ENCODE results near the gene APOLD1.
"Not testable (repeated sequence)": the region's sequence is repeated elsewhere in the genome, so short reads cannot be mapped to it uniquely, and the experiment has no call there.

The APOLD1 gene

DNA sequence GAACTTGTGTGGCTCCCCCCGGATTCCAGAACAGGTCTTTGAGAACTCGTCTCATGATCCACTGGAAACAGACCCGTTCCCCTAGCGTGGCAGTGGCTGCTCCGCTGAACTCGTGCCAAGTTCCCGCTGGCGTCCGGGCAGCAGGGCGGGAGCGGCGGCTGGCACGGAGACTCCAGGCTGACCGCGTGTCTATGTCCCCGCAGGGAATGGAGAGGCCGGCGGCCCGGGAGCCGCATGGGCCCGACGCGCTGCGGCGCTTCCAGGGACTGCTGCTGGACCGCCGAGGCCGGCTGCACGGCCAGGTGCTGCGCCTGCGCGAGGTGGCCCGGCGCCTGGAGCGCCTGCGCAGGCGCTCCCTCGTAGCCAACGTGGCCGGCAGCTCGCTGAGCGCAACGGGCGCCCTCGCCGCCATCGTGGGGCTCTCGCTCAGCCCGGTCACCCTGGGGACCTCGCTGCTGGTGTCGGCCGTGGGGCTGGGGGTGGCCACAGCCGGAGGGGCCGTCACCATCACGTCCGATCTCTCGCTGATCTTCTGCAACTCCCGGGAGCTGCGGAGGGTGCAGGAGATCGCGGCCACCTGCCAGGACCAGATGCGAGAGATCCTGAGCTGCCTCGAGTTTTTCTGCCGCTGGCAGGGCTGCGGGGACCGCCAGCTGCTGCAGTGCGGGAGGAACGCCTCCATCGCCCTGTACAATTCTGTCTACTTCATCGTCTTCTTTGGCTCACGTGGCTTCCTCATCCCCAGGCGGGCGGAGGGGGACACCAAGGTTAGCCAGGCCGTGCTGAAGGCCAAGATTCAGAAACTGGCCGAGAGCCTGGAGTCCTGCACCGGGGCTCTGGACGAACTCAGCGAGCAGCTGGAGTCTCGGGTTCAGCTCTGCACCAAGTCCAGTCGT lies 1.5 kb downstream of the APOLD1 start:
- DNase-seq (ENCODE audit: low read depth, low spot score): no peak

DNA sequence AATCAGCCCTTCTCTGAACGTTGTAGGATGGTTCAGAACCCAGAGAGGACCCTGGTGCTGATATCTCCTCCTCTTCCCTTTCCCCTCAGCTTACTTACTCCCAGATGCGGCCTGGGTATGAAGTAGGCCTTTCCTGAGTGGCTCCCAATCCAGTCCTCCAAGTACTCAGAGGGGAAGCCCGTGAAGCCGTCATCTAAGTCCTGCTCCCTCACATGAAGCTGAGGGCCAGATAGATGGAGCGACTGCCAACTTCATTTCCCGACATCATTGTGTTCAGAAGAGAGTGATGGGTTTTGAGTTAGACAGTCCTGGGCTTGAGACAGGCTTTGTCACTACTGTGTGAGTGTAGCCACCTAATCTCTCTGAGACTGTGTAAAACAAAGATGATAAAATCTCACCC lies 2.7 kb downstream of the APOLD1 start:
- DNase-seq (ENCODE audit: low read depth, low spot score): no peak

DNA sequence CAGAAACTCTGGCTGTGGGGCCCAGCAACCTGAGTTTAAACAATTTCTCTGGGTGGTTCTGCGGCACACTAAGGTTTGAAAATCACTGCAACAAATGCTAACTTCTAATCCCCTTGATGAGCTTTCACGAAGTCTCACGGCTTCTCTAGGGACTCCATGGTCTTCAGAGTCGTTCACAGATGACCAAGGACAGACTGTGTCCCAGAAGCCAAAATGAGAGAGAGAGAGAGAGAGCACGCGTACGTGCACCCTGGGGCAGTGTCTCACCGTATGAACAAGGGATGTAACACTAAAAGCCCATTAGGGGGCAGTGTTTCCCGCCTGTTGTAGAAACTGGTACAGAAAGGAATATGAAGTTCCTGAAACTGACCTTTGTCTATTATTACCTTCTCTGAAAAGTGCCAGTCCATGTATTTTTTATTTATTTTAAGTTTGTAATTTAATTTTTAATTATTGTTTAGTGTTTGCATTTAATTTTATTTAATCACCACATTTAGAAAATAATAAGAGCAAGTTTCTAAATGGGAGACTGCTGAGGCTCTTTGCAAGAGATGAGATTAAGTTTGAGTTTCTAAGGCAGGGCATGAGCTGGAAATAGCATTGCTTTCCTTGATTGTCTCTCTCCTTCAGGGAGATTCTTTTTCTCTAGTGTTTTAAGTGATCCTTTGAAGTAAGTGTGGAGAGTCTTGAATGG lies 3.4 kb downstream of the APOLD1 start:
- peak; percentile 48 for DNase-seq (ENCODE audit: low read depth, low spot score)

DNA sequence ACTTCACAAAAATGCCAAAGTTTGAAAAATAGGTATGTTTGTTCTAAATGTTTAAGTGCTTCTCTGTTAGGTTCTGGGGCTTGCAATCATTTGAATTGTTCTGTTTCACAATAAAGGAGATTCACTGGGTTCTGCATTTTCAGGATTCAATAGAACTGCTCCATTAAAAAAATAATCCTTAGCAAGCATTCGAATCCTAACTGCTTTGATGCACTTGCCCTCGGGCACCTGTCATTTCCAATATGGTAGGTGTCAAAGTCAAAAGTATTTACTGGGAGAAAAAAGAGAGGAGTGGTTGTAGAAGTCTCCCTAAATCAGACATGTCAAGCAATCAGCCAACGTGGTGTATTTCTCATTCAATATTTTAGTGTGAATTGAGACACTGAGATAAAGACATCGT lies 5.5 kb downstream of the APOLD1 start:
- no peak for DNase-seq (ENCODE audit: low read depth, low spot score)

DNA sequence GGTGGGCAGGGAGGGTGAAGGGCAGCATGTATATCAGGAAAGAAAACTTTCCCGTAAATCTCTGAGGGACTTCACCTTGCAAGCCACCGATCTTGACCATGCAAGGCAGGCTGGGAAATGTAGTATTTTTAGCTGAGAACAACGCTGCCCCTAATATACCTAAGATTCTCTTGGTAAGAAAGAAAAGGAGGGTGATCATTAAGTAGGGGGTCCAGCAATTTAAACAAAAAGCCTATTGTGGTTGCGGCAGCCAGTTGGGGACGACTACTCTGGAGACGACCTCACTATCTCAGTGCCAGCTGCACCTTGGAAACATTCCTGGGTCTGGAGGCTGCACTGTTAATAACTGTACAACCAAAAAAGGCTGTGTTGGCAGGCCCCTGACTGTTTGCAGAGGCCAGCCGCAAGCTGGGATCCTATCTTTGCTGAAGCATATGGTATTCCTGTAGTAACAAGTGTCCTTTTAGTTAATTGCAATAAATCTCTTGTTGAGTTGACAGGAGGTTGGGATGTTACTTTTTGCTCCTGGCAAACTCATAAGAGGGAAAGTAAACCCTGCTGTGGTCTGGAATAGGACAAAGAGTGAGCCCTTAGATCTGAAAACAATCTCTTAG lies 6.4 kb downstream of the APOLD1 start:
- no peak for DNase-seq (ENCODE audit: low read depth, low spot score)

DNA sequence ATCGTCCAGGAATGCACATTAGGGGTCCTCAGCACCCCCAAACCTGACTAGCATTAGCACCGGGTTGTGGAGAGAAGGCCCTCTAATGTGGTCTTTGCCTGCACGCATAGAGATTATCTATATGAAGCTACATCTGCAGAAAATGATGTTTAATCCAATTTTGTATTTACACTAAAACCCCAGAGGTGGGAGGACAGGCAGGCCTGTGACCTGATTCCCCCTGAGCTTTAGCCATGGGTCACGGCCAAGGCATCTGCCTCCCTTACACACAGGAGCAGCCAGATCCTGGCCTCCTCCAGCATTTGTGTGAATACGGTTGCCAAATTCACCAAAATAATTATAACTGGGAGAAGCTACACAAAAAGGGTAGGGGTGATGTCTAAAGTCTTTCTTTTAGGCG lies 7.0 kb downstream of the APOLD1 start:
- DNase-seq (ENCODE audit: low read depth, low spot score): no peak

DNA sequence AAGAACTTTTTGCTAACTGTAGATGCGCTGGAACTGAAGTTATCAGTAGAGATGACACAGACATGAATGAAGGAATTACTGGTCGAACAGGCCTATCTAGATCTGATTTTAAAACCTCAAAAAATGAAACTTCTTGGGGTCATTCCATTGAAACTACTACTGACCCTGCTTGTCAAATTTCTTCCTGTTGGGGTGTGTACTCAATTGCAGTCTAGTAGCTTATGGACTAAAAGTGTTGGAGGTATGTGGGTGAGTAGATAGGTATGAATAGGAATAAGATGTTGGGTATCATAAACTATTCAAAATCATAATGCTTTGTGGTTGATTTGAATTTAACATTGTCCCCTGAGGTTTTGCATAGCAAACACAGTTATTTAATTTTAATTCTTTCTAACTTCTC lies 9.2 kb downstream of the APOLD1 start:
- DNase-seq (ENCODE audit: low read depth, low spot score): no peak

DNA sequence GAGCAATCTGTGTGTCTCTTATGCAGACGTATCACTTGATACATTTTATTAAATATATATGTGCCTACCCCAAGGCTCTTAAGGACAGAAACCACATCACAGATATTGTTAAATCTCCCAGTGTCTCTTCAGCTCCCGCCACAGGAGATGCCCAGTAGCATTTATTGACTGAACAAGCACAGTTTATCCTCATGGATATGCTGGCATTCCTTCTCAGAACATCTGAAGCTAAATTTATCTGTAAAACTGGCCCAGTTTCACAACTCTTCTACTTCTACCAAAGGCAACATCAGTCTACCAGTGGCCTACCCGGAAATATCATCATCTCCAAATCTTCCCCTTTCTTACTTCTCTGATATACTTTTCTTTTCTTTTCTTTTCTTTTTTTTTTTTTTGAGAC lies 10.7 kb downstream of the APOLD1 start:
- no peak for DNase-seq (ENCODE audit: low read depth, low spot score)

DNA sequence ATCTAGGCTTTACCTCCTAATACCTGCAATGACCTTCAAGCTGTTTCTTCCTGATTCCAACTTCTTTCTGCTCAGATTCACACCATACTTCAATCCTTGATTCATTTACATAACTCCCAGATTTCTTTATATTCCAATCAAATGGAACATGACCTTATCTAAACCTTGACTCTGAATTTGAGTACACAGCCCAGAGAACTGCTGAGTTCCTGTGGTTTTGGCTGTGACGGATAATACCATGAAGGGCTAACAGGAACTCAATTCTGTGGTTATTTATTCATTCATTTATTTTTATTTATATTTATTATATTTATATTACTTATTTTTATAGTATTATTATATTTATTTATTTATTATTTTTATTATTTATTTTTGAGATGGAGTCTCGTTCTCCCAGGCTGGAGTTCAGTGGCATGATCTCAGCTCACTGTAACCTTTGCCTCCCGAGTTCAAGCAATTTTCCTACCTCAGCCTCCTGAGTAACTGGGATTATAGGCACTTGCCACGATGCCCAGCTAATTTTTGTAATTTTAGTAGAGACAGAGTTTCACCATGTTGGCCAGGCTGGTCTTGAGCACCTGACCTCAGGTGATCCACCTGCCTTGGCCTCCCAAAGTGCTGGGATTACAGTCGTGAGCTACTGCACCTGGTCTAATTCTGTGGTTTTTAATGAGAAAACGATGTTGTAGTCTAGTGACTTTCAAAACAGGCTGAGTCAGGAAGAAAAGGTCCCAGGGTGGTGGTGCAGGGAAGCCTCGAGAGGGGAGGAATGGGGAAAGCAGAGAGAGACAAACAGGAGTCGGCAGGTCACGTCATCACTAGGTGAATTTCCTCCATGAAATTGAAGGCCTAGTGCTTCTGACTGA lies 11.7 kb downstream of the APOLD1 start:
- no peak for DNase-seq (ENCODE audit: low read depth, low spot score)

DNA sequence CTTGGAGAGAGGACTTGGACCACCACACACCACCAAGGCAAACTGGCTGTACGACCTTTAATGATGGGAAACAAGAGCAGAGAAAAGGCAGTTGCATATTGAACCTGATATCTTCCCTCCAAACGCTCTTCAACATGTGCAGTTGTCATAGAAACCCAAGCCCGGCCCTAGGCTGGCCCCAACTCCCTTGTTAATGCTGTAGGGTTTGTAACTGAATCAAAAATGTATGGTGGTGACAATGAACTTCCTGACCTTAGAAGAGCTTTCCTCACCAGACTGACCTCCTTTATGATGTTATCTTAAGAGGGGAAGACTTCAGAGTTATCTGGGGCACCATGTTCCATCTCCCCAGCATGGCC lies 12.3 kb downstream of the APOLD1 start:
- no peak for DNase-seq (ENCODE audit: low read depth, low spot score)

DNA sequence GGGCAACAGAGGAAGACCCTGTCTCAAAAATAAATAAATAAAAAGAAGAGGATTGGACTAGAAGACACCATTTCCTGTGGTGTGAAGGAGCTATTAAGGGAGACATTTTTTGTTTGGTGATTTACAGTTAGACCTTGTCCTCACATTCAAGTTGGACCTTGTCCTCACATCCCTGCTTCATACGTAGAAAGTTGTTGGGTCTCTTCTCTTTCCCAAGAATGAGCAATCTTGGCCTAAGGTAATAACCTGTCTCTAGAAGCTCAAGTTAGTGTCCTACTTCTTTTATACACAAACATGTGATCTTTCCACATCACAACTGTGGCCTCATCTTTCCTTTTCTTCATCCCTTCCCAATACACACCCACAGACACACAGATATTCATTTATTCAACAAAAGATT lies 13.0 kb downstream of the APOLD1 start:
- no peak for DNase-seq (ENCODE audit: low read depth, low spot score)

DNA sequence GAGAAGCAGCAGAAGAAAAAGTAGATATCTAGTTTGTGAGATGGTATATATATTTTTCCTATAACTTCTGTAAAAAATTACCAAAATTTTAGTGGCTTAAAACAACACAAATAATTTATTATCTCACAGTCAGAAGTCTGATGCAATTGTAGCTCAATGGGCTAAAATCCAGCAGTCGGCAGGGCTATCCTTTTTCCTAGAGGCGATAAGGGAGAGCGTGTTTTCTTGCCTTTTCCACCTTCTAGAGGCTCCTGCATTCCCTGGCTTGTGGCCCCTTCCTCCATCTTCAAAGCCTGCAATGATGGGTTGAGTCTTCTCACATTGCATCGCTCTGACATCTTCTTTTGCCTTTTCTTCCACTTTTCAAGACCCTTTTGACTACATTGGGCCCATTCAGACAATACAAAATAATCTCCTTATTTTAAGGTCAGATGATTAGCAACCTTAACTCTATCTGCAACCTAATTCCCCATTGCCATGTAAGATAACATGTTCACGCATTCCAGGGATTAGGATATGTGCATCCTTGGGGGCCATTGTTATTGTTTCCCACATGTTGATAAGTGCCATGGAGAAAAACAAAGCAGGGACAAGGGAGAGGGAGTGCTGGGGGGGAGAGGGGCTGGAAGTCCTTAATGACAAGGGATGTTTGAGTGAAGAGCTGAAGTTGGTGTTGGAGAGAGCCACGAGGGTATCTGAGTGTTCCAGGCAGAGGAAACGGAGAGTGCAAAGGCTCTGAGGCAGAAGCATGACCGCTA lies 13.9 kb downstream of the APOLD1 start:
- DNase-seq (ENCODE audit: low read depth, low spot score): no peak

DNA sequence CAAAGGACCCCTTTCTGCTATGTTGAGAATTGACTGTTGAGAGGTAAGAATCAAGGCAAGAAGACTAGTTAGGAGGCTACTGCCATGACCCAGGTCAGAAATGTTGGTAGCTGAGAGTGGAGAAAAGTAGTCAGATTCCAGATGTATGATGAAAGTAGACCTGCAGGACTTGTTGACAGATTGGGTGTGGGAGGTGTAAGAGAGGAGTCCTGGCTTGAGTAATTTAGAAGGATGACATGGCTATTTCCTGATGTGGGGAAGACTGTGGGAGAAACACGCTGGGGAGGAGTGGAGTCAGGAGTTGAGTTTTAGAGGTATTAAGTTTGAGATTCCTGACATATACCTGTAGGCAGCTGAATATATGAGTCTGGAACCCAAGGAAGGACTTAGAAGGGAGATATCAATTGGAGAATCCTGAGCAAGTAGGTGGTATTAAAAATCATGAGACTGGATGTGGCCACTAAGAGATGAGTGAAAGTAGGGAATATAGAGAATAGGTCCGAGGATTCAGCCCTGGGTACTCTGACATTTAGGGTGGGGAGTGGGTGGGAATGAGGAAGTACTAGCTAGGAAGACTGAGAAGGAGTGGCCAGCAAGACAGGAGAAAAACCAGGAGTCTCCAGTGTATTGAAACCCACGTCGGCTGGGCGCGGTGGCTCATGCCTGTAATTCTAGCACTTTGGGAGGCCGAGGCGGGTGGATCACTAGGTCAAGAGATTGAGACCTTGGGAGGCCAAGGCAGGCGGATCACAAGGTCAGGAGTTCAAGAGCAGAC lies 15.1 kb downstream of the APOLD1 start:
- no peak for DNase-seq (ENCODE audit: low read depth, low spot score)

DNA sequence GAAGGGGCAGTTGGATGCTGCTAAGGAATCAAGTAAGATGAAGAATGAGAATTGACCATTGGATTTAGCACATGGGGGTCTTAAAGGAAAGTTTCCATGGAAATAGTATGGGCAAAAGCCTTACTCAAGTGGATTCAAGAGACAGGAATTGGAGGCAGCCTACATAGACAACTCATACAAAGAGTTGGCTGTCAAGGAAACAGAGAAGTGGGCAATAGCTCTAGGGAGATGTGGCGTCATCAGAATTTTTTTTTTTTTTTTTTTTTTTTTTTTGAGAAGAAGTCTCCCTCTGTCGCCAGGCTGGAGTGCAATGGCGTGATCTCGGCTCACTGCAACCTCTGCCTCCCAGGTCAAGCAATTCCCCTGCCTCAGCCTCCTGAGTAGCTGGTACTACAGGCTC lies 16.2 kb downstream of the APOLD1 start:
- not testable (repeated sequence) for DNase-seq (ENCODE audit: low read depth, low spot score)

DNA sequence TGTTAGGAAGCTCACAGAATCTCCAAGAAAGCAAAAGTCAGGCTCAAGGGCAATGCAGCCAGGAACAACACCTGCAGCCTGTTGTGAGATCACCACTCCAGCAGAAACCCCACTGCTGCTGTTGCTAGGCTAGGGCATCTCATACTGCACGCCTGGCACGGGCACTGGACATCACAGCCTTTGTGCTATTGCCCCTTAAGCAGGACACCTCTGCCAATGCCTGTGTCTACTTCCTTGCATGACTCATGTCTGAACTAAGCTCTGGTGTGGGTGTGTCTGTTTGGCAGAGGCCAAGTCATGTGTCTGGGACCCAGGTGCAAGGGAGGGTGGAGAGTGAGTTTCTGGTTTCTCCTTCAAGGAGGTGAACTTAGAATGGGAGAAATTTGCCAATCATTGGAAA lies 17.7 kb downstream of the APOLD1 start:
- DNase-seq (ENCODE audit: low read depth, low spot score): no peak

DNA sequence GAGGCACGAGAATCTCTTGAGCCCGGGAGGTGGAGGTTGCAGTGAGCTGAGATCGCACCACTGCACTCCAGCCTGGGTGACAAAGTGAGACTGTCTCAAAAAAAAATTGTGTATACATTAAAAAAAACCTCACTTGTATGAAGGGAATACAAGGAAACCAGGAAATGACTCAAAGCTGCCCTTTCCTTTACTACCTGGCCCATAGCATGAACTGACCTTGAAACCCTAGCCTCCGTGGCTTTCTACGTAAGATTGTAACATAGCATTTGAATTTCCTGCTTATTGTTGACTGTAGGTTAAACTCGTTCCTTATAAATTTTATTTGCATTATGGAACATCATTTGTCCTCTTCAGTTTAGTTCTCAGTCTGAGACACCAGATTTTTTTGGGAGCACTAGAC lies 18.6 kb downstream of the APOLD1 start:
- DNase-seq (ENCODE audit: low read depth, low spot score): no peak

DNA sequence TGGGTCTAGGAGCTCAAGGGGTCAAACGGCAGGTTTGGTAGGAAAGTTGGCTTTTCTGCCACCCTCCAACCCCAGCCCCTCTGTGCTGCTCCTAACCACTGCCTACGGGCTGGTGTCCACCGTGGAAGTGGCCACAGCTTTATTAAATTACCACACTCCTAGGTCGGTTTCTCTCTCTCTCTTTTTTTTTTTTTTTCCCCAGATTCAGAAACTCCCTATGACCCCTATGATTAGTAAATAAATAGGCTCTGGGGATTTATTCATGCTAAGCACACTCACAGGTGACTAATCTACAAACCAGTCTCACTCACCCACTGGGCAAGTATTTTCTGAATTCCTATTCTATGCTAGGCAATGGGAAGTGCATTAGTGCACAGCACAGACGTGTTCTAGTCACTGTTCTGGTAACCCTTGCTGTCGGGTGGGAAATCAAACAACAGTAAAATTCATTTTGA lies 19.0 kb downstream of the APOLD1 start:
- DNase-seq (ENCODE audit: low read depth, low spot score): no peak

DNA sequence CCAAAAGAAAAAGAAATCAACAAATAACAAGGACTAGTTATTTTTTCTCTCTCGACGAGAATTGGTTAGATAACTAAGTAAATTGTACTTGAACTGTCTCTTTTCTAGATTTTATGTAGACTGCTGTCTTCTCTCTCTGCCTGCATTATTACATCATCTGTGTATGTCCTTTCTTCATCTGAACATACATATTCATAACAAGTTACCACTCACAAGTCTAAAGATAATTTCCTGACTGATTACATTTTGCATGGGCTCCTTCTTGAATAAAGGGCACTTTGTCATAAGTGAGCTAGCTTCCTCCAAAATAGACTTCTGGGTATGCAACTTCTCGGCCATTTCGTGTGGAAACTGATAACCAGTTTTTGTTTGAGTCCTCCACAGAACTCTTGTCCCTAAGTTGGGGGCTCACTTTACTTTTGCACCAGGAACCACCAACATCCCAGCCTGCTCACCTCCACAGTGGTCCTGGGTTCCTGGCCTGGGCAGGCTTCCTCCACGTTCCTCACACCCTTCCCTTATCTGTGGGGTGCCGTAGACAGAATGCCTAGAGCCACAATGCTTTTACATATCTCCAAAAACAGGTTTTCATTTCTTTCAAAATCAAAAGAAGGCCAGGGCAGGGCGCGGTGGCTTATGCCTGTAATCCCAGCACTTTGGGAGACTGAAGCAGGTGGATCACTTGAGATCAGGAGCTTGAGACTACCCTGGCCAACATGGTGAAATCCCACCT lies 21.5 kb downstream of the APOLD1 start:
- DNase-seq (ENCODE audit: low read depth, low spot score): no peak

DNA sequence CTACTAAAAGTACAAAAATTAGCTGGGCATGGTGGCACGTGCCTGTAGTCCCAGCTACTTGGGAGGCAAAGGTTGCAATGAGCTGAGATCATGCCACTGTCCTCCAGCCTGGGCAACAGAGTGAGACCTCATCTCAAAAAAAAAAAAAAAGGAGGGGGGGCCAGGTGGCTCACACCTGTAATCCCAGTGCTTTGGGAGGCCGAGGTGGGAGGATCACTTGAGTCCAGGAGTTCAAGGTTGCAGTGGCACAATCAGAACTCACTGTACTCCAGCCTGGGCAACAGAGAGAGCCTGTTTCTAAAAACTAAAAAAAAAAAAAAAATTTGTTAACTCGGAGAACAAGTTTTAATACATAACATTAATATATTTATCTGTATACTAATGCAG lies 22.1 kb downstream of the APOLD1 start:
- not testable (repeated sequence) for DNase-seq (ENCODE audit: low read depth, low spot score)

Data from iPS DF 19.7 (cell line).